GM21526 (cell line): ENCODE data around the gene ANKRD13B.

ENCODE experiments used
- ATAC-seq: cut with Tn5 transposase; IDR thresholded peaks from one replicate; pipeline ENCODE4 v1.9.1; 2021; ENCODE audit warnings: moderate library complexity; ENCODE audit not compliant: unreplicated experiment, low FRiP score

ANKRD13B gene

DNA sequence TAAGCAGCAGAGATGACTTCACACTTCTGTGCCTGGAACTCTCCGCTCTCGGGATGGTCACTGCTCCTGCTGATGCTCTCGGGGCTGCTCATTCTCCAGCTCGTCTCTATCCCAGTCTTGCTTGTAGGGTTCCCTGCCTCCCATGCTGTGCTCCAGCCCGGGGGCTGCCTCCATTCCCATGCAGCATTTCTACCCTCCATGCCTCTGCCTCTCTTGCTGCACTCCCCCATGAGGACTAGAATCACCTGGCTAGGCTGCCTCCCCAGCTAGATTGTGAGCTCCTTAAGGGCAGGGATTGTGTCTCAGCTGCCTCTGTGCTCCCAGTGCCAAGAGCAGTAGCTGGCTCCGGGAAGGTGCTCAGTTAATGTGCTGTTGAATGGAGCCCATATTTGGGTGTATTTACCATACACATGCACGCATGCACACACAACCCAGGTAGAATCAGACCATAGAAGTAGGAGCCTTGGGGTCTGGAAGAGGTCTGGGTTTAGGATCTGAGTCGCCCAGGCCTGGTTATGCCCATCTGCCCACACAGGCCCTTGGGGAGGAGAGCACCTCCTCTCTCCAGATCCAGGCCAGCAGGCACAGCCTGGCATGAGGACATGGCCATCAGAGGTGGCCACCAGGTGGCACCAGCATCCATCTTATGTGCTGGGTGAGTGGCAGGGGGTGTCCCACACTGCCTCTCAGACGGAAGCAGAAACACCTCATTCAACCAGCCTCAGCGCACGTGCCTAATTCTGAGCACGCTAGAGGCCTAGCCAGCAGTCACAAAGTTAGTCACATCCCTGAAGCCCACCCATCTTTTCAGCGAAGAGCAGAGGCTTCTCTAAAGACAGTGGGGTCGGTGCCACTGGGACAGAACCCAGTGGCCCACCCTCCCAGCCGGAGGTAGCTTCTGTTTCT, 12.8 kb upstream of the ANKRD13B start:
- peak; percentile 52 for ATAC-seq

DNA sequence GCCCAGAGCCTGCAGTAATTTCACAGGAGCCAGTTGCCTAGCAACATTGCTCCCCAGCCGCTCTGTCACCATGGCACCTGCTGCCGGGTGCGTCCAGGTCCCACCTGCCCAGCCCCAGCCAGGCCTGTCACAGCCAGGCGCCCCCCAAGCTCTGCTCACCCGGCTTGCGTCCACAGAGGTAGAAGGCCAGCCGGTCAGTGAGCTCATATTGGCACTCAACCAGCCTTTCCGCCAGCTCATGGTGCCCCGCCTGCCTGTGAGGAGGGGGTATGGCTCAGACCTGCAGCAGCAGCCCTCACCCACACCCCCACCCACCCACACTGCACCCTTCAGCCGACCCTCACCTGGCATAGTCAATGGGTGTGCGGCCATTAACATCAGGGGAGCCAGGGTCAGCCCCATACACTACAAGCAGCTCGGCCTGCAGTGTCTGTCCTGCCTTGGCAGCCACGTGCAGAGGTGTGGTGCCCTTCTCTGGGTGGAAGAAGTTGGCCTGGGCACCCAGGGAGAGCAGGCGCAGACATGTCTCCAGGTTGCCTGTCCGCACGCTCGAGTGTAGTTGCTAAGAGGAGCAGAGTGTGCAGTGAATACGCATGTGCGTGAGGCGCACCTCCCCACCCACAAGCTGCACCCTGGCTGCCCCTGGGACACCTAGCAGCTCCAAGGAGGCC, 11.2 kb upstream of the ANKRD13B start:
- no peak for ATAC-seq

DNA sequence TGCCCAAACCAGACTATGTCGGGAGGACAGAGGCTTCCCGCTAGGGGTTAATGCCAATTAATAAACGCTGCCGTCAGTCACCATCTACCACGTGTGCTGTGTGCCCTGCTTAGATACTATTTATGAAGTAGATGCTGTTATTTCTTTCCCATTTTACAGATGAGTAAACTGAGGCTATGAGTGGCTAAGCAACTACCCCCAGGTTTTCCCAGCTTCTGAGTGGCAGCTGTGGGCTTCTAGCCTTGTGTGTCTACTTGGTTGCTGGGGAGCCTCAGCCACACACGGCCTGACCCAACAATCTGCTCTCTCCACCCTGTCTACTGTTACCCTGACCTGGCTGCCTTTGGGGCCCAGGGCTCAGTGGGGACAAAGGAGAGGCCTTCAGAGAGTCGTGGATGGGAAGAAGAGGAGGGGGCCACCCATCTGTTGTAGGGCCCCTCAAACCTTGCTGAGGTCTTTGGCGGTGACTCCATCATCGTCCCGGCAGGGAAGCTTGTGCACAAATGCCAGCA, 10.6 kb upstream of the ANKRD13B start:
- no peak for ATAC-seq

DNA sequence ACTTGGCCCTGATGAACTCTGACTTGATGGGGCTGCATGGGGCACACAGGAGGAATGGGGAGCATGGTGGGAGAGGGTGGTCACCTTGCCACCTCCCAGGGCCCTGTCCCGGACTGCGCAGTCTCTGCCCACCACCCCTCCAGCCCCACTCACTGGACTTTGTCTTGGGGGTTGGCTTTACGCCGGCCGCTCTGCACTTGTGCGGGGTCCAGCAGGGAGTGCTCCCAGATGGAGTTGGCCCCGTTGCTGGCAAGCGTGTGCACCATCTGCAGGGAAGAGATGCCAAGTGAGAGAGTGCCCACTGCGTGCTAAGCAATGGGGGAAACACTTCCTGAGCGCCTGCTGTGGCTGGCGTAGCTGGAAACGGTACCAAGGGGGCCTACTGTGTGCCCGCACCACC, 10.2 kb upstream of the ANKRD13B start:
- ATAC-seq: no peak

DNA sequence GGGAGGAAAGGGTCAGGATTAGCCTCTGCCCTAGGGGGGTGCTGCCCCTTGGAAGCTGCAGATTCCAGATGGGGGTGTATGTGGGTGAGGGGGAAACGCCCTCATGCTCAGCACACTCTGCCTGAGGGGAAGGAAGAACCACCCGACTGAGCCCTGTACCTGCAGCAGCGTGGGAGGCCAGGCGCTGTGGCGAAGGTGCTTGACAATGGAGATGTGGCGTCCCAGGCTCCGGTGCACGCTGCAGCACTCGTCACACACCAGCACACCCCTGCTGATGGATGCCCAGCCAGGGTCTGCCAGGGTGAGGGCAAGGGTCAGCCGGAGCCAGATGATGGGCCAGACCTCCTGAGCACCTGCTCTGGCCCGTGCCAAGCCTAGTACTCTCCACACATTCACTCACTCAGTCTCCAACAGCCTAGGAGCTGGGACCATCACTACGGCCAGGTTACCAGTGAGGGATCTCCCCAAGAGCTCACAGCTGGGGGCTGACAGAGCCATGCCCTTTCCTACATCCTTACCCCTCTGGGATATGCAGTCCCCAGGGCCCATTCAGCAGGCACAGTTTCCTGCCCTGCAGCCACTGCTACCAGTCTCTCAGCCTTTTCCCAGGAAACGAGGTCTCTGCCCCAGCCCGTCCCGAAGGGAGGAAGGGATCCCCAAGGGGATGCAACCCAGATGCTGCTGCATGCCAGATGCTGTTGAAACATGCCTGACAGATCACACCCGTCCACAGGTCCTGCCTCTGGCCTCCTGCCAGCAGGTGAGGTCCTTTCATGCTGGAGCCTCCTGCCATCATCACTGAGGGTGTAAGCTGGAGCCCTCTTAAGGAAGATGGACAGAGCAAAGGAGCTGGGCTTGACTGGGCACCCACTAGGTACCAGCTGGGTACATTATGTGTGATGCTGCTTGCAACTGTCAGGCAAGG, 9.3 kb upstream of the ANKRD13B start:
- ATAC-seq: no peak

DNA sequence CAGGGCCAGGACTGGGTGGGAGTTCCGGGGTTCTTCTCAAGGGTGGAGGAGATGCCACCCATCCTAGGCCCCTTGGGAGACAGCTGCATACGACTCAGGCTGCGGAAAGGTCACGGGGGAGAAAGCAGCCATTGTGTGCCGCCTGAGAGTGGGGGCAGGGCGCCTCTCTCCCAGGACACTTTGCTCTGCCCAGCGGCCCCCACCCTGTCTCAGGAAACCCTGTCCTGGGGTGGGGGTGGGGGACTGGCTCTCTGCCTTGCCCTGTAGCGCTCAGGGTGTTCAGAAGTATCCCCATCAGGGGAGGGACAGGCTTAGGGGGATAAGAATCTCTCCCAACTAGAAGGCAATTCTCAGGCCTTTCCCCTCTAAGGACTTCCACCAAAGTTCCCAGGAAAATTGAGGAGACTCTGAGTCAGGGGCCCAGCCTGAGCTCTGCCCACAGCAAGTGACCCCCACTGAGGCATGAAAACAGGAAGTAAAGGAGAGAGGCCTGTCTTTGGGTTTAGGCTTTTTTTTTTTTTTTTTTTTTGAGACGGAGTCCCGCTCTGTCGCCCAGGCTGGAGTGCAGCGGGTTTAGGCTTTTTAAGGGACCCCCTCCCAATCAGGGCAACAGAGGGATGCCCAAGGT, 8.4 kb upstream of the ANKRD13B start:
- no peak for ATAC-seq

DNA sequence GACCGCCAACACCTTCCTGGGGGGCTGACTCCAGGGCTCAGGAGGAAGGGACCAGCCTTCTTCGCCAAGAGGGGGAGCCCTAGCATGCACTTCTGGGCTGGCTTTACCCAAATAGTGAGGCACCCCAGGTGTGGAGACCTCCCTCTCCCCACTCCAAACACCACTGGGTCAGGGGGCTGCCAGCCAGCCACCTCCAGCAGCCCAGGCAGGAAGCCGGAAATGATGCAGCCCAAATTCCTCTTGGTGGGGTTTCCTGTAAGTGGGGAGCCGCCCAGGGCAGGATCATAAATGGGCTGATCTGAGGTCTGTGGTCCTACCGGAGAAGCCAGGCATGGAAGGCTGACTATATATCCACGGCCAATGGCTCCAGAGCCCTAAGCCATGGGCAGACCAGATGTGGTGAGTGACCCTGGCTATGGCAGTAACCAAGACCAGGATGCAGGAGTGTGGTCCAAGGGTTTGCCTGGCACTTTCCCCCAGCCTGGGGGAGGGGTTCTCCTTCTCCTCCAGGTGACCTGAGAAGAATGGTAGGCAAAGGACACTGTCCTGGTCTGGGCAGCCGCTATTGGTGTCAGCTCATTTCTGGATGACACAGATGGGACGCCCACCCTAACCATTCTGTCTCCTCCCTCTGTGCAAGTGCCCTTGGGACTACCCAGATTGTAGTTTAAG, 7.7 kb upstream of the ANKRD13B start:
- no peak for ATAC-seq

DNA sequence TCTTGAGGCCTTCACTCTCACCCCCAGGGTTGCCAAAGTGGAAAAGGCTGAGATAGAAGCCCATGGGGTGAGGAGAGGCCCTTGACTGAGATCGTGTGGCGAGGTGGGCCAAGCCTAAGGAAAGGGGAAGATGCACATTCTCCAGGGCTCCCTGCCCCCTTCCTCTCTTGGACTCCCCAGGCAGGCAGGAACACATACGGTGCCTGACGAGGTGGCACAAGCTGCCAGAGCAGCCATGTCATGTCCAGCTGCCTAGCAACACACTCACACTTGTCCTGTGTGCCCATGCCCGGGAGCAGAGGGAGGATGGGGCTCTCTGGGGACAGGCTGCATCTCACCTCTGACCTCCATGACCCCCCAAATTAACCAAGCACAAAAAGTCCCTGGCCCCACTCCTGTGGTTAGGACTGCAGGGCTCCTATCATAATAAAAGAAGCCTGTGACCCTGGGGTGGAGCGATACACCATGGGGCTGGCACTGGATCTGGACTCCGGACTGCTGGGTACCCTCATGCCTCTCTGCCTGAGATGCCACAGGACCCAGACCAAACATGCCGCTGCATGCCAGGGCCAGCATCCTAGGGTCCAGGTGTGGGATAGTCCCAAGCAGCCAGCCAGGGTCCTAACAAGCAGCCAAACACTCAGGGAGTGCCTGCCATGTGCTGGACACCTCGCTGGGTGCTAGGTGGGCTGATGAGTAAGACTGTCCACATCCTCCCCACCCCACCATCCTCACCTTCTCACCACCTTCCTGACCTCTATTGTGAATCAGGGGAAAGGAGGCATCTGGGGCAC, 6.1 kb upstream of the ANKRD13B start:
- no peak for ATAC-seq

DNA sequence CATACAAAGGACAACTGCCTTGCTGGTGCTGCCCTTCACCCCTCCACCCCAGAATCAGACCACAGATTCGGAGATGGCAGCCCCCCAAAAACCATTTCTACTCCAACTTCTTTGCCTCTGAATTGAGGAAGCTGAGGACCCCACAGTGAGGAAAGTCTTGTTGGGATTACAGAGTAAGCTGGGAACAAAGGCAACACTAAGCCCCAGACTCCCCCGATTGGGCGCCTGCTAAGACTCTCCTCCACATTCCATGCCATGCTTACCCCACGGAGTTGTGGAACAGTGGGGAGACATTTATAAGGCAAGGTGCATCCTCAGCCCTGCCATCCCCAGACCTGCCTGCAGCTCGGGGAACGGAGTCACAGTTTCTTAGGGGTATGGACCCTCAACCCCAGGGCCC, 5.3 kb upstream of the ANKRD13B start:
- no peak for ATAC-seq

DNA sequence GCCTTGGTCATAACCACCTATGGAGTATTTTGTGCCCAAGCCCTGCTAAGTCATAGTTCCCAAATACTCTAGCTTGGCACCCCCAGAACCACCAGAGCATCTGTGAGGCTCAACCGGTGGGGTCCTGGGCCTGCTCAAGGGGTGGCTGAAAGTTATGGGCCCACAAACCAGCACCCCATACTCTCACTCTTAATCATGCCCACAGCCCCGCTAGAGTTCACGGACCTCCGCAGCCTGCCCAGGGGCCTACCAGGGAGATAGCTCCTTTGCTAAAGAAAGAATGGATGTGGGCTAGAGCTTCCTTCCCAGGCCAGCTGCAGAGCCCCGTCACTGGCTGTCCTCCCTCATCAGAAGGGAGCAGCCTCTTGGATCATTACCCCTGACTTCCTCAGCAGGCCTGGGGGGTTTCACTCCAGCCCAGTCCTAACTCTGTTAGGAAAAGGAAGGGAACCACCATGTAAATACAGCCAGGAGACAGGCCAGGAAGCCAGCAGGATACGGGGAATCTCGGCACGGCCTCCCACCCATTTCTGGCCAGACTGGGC, 4.8 kb upstream of the ANKRD13B start:
- no peak for ATAC-seq

DNA sequence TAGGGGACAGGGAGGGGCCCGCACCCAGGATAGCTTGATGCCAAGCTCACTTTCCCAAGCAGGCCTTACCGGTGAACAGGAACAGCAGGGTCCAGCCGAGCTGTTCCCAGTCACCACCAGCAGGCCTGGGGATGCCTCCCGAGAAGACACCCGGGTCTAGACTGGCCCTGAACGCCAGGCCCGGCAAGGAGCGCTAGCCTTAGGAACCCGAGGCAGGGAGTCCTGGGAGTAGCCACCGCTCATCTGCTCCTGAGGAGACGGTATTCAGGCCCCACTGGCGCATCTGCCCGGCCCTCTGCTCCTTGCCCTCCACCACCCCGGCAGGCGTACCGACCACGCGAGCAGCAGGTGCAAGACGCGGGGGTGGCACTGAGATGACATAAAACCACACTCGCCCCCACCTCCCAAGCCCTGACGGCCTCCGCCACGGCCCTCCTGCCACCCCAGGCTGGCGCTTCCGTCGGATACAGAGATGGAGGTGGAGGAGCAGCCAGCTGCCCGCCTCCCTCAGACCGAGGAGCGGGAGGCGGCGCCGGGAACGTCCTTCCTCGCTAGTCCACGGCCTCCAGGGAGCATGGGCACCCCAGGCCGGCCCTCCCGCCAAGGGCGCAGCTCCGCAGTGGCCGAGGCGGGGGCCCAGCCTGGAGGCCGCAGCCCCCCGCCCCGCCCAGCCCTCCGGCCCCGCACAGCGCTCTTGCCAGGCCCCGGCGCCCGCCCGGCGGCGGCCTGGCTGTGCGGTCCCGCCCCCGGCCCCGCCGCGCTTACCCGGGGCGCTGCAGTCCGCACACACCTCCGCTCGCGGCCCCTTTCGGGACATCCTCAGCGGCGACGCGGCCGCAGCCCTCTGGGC, 4.1 kb upstream of the ANKRD13B start:
- ATAC-seq: no peak

DNA sequence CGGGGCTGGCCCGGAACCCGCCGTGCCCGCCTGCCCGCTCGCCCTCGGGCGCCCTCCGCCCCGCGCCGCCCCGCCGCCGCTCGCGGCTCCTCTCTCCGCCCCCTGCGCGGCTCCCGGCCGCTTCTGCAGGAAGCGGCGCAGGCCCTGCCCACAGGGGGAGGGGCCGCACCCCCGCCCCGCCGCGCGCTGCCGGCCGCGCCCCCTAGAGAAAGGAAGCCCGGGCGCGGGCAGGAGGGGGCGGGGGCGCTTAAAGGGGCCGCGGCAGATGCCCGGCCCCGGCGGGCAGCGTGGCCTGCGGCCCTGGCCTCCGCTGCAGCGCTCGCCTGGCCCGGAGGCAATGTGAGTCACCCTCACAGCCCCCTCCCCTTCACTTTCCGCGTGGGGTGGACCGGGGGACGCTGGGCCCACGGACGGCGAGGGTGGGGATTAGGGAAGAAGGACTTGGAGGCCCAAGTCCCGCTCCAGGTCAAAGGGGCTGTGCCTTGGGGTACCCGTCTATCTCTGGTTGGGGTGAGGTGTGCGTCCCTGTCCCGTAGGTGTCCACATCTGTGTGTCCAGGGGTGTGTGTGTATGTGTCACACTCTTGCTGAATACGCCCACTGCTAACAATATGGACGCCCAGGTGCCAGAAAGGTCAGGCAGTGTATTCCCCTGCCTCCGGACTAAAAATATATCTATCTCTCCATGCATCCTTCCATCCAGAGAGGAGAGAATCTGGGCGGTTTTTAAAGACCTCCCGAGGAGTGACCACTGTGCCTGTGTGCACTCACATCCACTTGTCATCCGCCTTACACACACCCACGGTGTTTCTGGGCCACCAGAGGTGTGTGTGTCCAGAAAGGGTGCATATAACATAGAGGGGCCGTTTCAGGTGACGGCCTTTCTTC, 3.2 kb upstream of the ANKRD13B start, which contains the start of gene GIT1:
GIT1 (minus strand) TSS at position 125 of the 887 bp plus-strand sequence. CDS start 270 bp downstream, outside the sequence.
- no peak for ATAC-seq

DNA sequence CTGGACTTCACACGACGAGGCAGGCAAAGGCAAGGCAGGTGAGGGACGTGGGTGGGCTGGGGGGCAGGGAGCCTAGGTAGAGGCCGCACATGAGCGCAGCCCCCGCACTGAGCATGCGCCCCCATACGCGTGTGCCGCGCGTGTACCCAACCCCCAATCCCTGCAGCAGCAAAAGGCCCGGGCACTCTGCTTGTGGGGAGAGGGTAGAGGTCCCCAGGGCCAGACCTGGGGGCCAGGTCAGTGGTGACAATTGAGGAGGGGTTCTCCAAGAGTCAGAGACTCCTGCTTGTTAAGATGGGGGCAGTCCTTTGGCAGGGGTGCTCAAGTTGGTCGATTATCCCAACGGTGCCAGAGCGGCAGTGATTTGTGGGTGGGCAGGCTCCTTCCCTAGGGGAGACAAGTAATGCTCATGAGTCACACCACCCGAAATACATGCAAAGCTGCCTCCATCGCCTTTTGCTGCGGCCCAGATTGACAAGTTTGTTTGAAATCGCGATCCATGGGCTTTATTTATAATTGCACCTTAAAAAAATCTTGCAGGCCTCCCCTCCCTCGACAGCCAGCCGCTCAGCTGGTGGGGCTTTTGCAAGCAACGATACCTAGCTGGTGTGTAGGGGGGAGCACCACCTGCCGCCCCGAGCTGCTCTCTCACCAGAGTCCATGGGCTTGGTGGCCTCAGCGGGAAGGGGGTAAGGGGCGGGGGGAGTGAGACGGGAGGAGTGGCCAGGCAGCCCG, 2.4 kb upstream of the ANKRD13B start:
- no peak for ATAC-seq

DNA sequence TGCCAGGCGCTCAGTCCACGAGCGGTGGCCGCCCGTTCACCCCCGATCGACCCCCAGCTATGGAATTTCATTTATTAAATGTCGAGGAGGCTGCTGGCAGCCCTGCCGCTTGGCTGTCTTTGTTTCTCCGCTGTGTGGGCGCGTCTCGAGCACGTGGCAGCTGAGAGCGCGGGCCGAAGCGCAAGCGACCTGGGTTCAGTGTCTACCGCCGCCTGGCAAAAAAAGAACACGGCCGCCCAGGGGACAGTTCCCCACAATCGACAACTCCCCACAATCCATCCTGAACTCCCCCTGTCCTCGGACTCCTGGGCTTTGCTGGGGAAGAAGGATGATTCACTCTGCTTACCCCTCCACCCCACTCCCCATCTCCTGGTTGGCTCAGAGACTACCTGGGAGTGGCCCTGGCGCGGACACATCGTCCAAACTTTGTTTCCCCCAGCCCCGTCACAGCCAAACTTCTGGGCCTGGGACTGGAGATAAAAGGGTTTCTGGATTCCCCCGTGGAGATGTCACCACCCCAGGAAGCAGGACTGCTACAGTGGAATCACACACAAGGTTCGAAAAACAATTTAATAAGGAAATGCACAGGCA, 1.7 kb upstream of the ANKRD13B start:
- no peak for ATAC-seq

DNA sequence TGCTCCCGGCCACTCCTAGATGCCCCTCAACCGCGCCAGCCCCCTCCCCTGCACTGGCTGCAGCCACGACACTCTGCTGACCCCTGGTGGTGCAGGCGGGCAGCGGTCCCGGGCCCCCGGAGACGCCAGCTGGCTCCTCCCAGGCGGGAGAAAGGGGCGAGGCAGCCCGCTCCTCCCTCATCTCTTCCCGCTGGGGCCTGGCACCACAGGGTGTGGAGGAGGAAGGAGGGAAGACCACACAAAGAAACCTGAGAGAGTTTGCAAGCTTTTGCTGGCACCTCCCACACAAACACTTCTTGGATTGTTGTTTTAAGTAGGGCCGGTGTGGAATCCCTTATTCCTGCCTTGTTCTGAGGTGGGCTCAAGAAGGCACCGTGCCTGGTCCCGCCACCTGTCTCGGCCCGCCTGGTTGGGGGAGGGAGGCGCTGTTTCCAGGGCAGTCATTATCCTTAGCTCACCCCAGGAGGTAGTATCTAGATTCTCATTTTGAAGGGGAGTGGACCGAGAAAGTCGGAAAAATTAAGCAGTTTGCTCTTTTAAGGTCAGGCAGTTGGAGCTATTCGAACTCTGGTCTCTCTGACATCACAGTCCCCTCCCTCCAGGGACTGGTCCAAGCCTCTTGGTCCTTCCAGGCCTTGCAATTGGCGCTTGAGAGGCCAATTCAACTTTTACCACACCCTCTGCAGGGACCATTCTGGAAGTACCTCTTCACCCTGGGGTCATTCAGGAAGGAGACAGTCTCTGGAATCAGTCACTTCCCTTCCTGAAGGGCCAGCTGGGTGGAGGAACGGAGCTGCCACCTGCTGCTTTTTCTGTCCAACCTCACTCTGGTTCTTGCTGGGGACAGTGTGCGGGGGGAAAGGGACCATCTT, 959 bp upstream of the ANKRD13B start:
- ATAC-seq: no peak
